AG04450 (cell line): ENCODE results near the gene RIPPLY3. TPM values are rescaled to one million over a fixed set of nuclear protein-coding genes. Genes with fewer than 3 reads are reported as not detected.
A peak's percentile ranks its signal among the peaks of the same experiment; 100 is the strongest.

ENCODE experiments used
- CTCF ChIA-PET: fragments of 300-600, 350-600 bp; formaldehyde crosslinking; extraction: SDS; loops from one replicate; lab custom pipeline; 2022; ENCODE audit warnings: antibody characterized with exemption, inconsistent platforms; lab: Charles Lee
- POLR2A ChIA-PET: fragments of 350-600 bp; formaldehyde crosslinking; extraction: SDS; loops from one replicate; lab custom pipeline; 2021; ENCODE audit warnings: antibody characterized with exemption, inconsistent platforms; lab: Yijun Ruan, JAX
- DNase-seq: peaks from one replicate; pipeline ENCODE4 v3.0.0-alpha.2; 2011; ENCODE audit warnings: low read depth, low spot score
- H3K27ac ChIP-seq: one replicate; pipeline ENCODE4 v1.5.1; 2012; ENCODE audit warnings: low read depth, low read length, control low read depth
- H3K27me3 ChIP-seq: one replicate; pipeline ENCODE4 v1.6.0; 2012; ENCODE audit warnings: low read length; ENCODE audit not compliant: control insufficient read depth, insufficient read depth
- H3K4me3 ChIP-seq: 2 replicates; pipeline ENCODE4 v1.5.1; 2011; ENCODE audit warnings: mild to moderate bottlenecking, low read depth, low read length, control low read depth
- H3K9me3 ChIP-seq: 2 replicates; pipeline ENCODE4 v1.5.1; 2012; ENCODE audit warnings: low read length; ENCODE audit not compliant: control insufficient read depth, insufficient read depth
- CTCF ChIP-seq: IDR thresholded peaks from 2 replicates; pipeline ENCODE4 v1.5.1; 2011; ENCODE audit warnings: low read depth, low read length, control low read depth, inconsistent platforms
- polyA minus RNA-seq: library from RNA; depleted of rRNA, polyadenylated mRNA; stranded (reverse); fragments of >200 nt; gene quantifications from 2 replicates; pipeline ENCODE4 v1.2.3, GENCODE V29; 2011; rRNA and poly(A)+ RNA removed
- polyA plus RNA-seq: library from polyadenylated mRNA; depleted of rRNA; stranded (reverse); fragments of >200 nt; gene quantifications from 2 replicates; pipeline ENCODE4 v1.2.3, GENCODE V29; 2011; rRNA removed

Gene RIPPLY3
- polyA plus RNA-seq (0.04 TPM in 1 of 2 replicates, not detected in the other), polyA minus RNA-seq (not detected in 2 replicates)

- CTCF ChIA-PET: interaction anchor here (0.6 kb wide), 1 partner anchor 127 kb away, joined by 4 read pairs; no protein-coding TSS in a partner anchor
- Histone ChIP-seq H3K4me3 (peak within 1 kb of the TSS; percentile 41), H3K27me3 (peaks cover 31% of the 10 kb centered on the region), H3K9me3 (peaks cover 11% of the 10 kb centered on the region), H3K27ac (no peak within 1 kb of the TSS)
- POLR2A ChIA-PET: no interaction called here
- no peak for TF ChIP-seq CTCF
- DNase-seq: no peak
Observed at GRCh38 chr21:37006486-37007291, at the start of gene RIPPLY3. Gene RIPPLY3 (plus strand): TSS chr21:37006702. CDS start chr21:37006773, 71 bp downstream.

- no peaks in the 10 kb centered on the region for H3K27me3 ChIP-seq
- H3K9me3 ChIP-seq: no peaks in the 10 kb centered on the region; the same call in 1 of the 2 replicates
- TF ChIP-seq CTCF: no peak
- H3K27ac ChIP-seq: no peak overlapping the region
- no peak overlapping the region for H3K4me3 ChIP-seq
- DNase-seq: no peak
- CTCF ChIA-PET: no interaction called here
- POLR2A ChIA-PET: no interaction called here
Observed at GRCh38 chr21:36959020-36959835, 47.3 kb upstream of the RIPPLY3 start.

GRCh38 chr21:36960676-36961284 is 45.7 kb upstream of the RIPPLY3 start:
- POLR2A ChIA-PET: no interaction called here
- no peak for TF ChIP-seq CTCF
- CTCF ChIA-PET: interaction anchor here (1.1 kb wide), 1 partner anchor 17 kb away, joined by 3 read pairs; no protein-coding TSS in a partner anchor

GRCh38 chr21:36962098-36962780 is 44.3 kb upstream of the RIPPLY3 start:
- Histone ChIP-seq H3K9me3 (no peaks in the 10 kb centered on the region; the same call in 1 of the 2 replicates), H3K4me3 (no peak overlapping the region), H3K27me3 (no peaks in the 10 kb centered on the region), H3K27ac (peak overlapping the region; percentile 47)
- DNase-seq: no peak
- no peak for TF ChIP-seq CTCF
- ChIA-PET POLR2A (no interaction called here), CTCF (interaction anchor here (0.6 to 1.7 kb wide), 4 partner anchors 10 to 460 kb away, joined by 3 to 8 read pairs (median 6); no protein-coding TSS in a partner anchor)

More at GRCh38 chr21:36960676-36961284, 45.7 kb upstream of the RIPPLY3 start:
- Histone ChIP-seq H3K27me3 (no peaks in the 10 kb centered on the region), H3K9me3 (no peaks in the 10 kb centered on the region; the same call in 1 of the 2 replicates), H3K27ac (no peak overlapping the region), H3K4me3 (no peak overlapping the region)
- DNase-seq: no peak
